ENCODE results near the gene IMPACT. TPM values are rescaled to one million over a fixed set of nuclear protein-coding genes. Genes with fewer than 3 reads are reported as not detected.

Gene IMPACT
- total RNA-seq, 3 donors from 2014 or later (not counting 1 experiment from before 2014, with no cell fraction given): 8.4 to 19.9 (median 12.2) TPM

- DNase-seq: peak in 1 of 2 donors; percentile 64
- Histone ChIP-seq H3K4me3 (ENCODE audit: low read length) (no peak overlapping the region), H3K27me3 (ENCODE audit: control insufficient read depth, insufficient read depth, low read length) (no peaks in the 10 kb centered on the region), H3K27ac (ENCODE audit: low read length) (no peak overlapping the region), H3K4me1 (ENCODE audit: control insufficient read depth, insufficient read depth, low read length) (peaks cover 13% of the 10 kb centered on the region), H3K9me3 (ENCODE audit: control insufficient read depth, insufficient read depth, low read length) (peaks cover 2% of the 10 kb centered on the region), H3K36me3 (ENCODE audit: control insufficient read depth, insufficient read depth, low read length) (no peaks in the 10 kb centered on the region)
- H3K27me3 Mint-ChIP-seq (ENCODE audit: low read depth in 2 of 2): peaks cover 11 to 27% of the 10 kb centered on the region in 2 donors
- intact Hi-C loops (cut with micrococcal nuclease): loop anchor here (10.0 kb wide), 1 partner anchor 124 kb away; no protein-coding TSS in a partner anchor
- H3K4me1 Mint-ChIP-seq: peaks cover 28 to 35% of the 10 kb centered on the region in 2 donors
- ATAC-seq: peak; percentile 37 to 51 (median 39)
- no peaks in the 10 kb centered on the region for H3K9me3 Mint-ChIP-seq
- TF ChIP-seq, protein P1, sequence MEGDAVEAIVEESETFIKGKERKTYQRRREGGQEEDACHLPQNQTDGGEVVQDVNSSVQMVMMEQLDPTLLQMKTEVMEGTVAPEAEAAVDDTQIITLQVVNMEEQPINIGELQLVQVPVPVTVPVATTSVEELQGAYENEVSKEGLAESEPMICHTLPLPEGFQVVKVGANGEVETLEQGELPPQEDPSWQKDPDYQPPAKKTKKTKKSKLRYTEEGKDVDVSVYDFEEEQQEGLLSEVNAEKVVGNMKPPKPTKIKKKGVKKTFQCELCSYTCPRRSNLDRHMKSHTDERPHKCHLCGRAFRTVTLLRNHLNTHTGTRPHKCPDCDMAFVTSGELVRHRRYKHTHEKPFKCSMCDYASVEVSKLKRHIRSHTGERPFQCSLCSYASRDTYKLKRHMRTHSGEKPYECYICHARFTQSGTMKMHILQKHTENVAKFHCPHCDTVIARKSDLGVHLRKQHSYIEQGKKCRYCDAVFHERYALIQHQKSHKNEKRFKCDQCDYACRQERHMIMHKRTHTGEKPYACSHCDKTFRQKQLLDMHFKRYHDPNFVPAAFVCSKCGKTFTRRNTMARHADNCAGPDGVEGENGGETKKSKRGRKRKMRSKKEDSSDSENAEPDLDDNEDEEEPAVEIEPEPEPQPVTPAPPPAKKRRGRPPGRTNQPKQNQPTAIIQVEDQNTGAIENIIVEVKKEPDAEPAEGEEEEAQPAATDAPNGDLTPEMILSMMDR (IDR thresholded peaks at IDR 0.05): peak; percentile 84
- WGBS (ENCODE audit: insufficient coverage): 58% methylated on average over 5 of the region's 7 CpGs
- H3K27ac Mint-ChIP-seq: no peak overlapping the region
- no peaks in the 10 kb centered on the region for H3K36me3 Mint-ChIP-seq
- no peak overlapping the region for H3K4me3 Mint-ChIP-seq
Measured at GRCh38 chr18:24488824-24489493, 62.5 kb downstream of the IMPACT start.

- H3K9me3 Mint-ChIP-seq: no peaks in the 10 kb centered on the region
- peaks cover 2% of the 10 kb centered on the region for H3K9me3 ChIP-seq (ENCODE audit: control insufficient read depth, insufficient read depth, low read length)
- H3K27me3 ChIP-seq (ENCODE audit: control insufficient read depth, insufficient read depth, low read length): no peaks in the 10 kb centered on the region
- no peak overlapping the region for H3K4me3 ChIP-seq (ENCODE audit: low read length)
- ATAC-seq (no peak), DNase-seq (no peak)
- H3K4me3 Mint-ChIP-seq: no peak overlapping the region
- peaks cover 16 to 42% of the 10 kb centered on the region in 2 donors for H3K27me3 Mint-ChIP-seq (ENCODE audit: low read depth in 2 of 2)
- no peaks in the 10 kb centered on the region for H3K36me3 Mint-ChIP-seq
- H3K4me1 ChIP-seq (ENCODE audit: control insufficient read depth, insufficient read depth, low read length): peaks cover 13% of the 10 kb centered on the region
- TF ChIP-seq, protein P1 (IDR thresholded peaks at IDR 0.05): no peak
- no peak overlapping the region for H3K27ac Mint-ChIP-seq
- H3K36me3 ChIP-seq (ENCODE audit: control insufficient read depth, insufficient read depth, low read length): no peaks in the 10 kb centered on the region
- peaks cover 42 to 49% of the 10 kb centered on the region in 2 donors for H3K4me1 Mint-ChIP-seq
- WGBS (ENCODE audit: insufficient coverage): 56% methylated on average over 4 of the region's 4 CpGs
- intact Hi-C loops (cut with micrococcal nuclease): loop anchor here (5.0 kb wide), 1 partner anchor 313 kb away; no protein-coding TSS in a partner anchor
- no peak overlapping the region for H3K27ac ChIP-seq (ENCODE audit: low read length)
Measured at GRCh38 chr18:24490539-24490938, 64.1 kb downstream of the IMPACT start.

GRCh38 chr18:24491927-24492834, 65.7 kb downstream of the IMPACT start:
- Histone ChIP-seq H3K4me3 (ENCODE audit: low read length) (no peak overlapping the region), H3K27ac (ENCODE audit: low read length) (no peak overlapping the region), H3K4me1 (ENCODE audit: control insufficient read depth, insufficient read depth, low read length) (peaks cover 13% of the 10 kb centered on the region), H3K27me3 (ENCODE audit: control insufficient read depth, insufficient read depth, low read length) (no peaks in the 10 kb centered on the region), H3K36me3 (ENCODE audit: control insufficient read depth, insufficient read depth, low read length) (no peaks in the 10 kb centered on the region), H3K9me3 (ENCODE audit: control insufficient read depth, insufficient read depth, low read length) (peaks cover 2% of the 10 kb centered on the region)
- Mint-ChIP-seq H3K36me3 (no peaks in the 10 kb centered on the region), H3K4me3 (peak overlapping the region; percentile 54), H3K27me3 (ENCODE audit: low read depth in 2 of 2) (peaks cover 20 to 54% of the 10 kb centered on the region in 2 donors), H3K9me3 (no peaks in the 10 kb centered on the region), H3K4me1 (peaks cover 42 to 49% of the 10 kb centered on the region in 2 donors), H3K27ac (no peak overlapping the region)
- TF ChIP-seq, protein P1 (IDR thresholded peaks at IDR 0.05): no peak
- intact Hi-C loops (cut with micrococcal nuclease): loop anchor here (5.0 kb wide), 1 partner anchor 315 kb away; no protein-coding TSS in a partner anchor
- WGBS (ENCODE audit: insufficient coverage): 55% methylated on average over 21 of the region's 21 CpGs
- DNase-seq: peak; percentile 29 to 59
- peak; percentile 79 to 82 (median 80) for ATAC-seq
